KMS-11 (cell line): Measurements from ENCODE around the gene SCAMP5.

Source experiments
- H2AFZ ChIP-seq: fragments of 200-600 bp; sonication (generic); 2 replicates; pipeline ENCODE4 v1.6.1; 2016; ENCODE audit warnings: antibody characterized with exemption, mixed run types, low read depth
- H3K27ac ChIP-seq: fragments of 200-600 bp; sonication (generic); 2 replicates; pipeline ENCODE4 v1.6.1; 2016; ENCODE audit warnings: mild to moderate bottlenecking, mixed run types
- H3K27me3 ChIP-seq: fragments of 200-600 bp; sonication (generic); 2 replicates; pipeline ENCODE4 v1.6.1; 2017; ENCODE audit warnings: mild to moderate bottlenecking, low read depth, mixed run types, moderate library complexity; ENCODE audit not compliant: insufficient read depth
- H3K36me3 ChIP-seq: fragments of 200-600 bp; sonication (generic); 2 replicates; pipeline ENCODE4 v1.6.1; 2017; ENCODE audit warnings: mild to moderate bottlenecking, mixed run types; ENCODE audit not compliant: insufficient read depth
- H3K4me1 ChIP-seq: fragments of 200-600 bp; sonication (generic); 2 replicates; pipeline ENCODE4 v1.6.1; 2016; ENCODE audit warnings: mild to moderate bottlenecking, low read depth, mixed run types; ENCODE audit not compliant: poor library complexity, severe bottlenecking
- H3K4me2 ChIP-seq: fragments of 200-600 bp; sonication (generic); 2 replicates; pipeline ENCODE4 v1.7.0; 2016; ENCODE audit warnings: mild to moderate bottlenecking, mixed run types
- H3K4me3 ChIP-seq: fragments of 200-600 bp; sonication (generic); IDR thresholded peaks from 2 replicates; pipeline ENCODE4 v1.6.1; 2017; ENCODE audit warnings: low read depth, low read length, mixed read lengths; ENCODE audit not compliant: insufficient read depth
- H3K79me2 ChIP-seq: fragments of 200-600 bp; sonication (generic); 2 replicates; pipeline ENCODE4 v1.6.1; 2016; ENCODE audit warnings: low read depth, mixed run types; ENCODE audit not compliant: insufficient read depth
- H3K9ac ChIP-seq: fragments of 200-600 bp; sonication (generic); 2 replicates; pipeline ENCODE4 v1.6.1; 2016; ENCODE audit warnings: mild to moderate bottlenecking, mixed run types
- H4K20me1 ChIP-seq: fragments of 200-600 bp; sonication (generic); 2 replicates; pipeline ENCODE4 v1.6.1; 2016; ENCODE audit warnings: mild to moderate bottlenecking, mixed run types; ENCODE audit not compliant: insufficient read depth
- CTCF ChIP-seq: fragments of 200-600 bp; sonication (generic); conservative IDR thresholded peaks from 2 replicates; pipeline ENCODE4 v1.6.1; 2017; ENCODE audit warnings: low read depth, mild to moderate bottlenecking, antibody characterized with exemption, low read length, moderate library complexity, mixed read lengths

The SCAMP5 gene

GRCh38 chr15:74960995-74961588 is 34.3 kb upstream of the SCAMP5 start:
- no peak for TF ChIP-seq CTCF
- H4K20me1 ChIP-seq = no peaks in the 10 kb centered on the region
- peak overlapping the region; percentile 24; the same call in 1 of the 2 replicates for H3K27ac ChIP-seq
- no peak overlapping the region for H2AFZ ChIP-seq
- no peaks in the 10 kb centered on the region for H3K79me2 ChIP-seq
- no peaks in the 10 kb centered on the region for H3K27me3 ChIP-seq
- no peak overlapping the region for H3K9ac ChIP-seq
- H3K4me3 ChIP-seq = no peak overlapping the region
- H3K36me3 ChIP-seq = no peaks in the 10 kb centered on the region
- H3K4me1 ChIP-seq = peaks cover 30% of the 10 kb centered on the region
- H3K4me2 ChIP-seq = peak overlapping the region; percentile 10; the same call in 1 of the 2 replicates

- no peaks in the 10 kb centered on the region for H3K27me3 ChIP-seq
- no peak overlapping the region for H3K9ac ChIP-seq
- no peak overlapping the region for H2AFZ ChIP-seq
- H4K20me1 ChIP-seq = no peaks in the 10 kb centered on the region
- H3K4me3 ChIP-seq = no peak overlapping the region
- H3K79me2 ChIP-seq = no peaks in the 10 kb centered on the region
- 0 out of 2 replicates have a peak overlapping the region, but pooled peaks have one; percentile 24 for H3K27ac ChIP-seq
- TF ChIP-seq CTCF = no peak
- no peaks in the 10 kb centered on the region for H3K36me3 ChIP-seq
- peaks cover 29% of the 10 kb centered on the region for H3K4me1 ChIP-seq
- H3K4me2 ChIP-seq = no peak overlapping the region
These were observed 33.7 kb upstream of the SCAMP5 start for GRCh38 chr15:74961616-74962015.

GRCh38 chr15:74962219-74962618 is 33.1 kb upstream of the SCAMP5 start:
- TF ChIP-seq CTCF = no peak
- no peaks in the 10 kb centered on the region for H4K20me1 ChIP-seq
- no peaks in the 10 kb centered on the region for H3K27me3 ChIP-seq
- no peaks in the 10 kb centered on the region for H3K79me2 ChIP-seq
- H2AFZ ChIP-seq = no peak overlapping the region
- no peak overlapping the region for H3K9ac ChIP-seq
- H3K4me1 ChIP-seq = peaks cover 29% of the 10 kb centered on the region
- no peak overlapping the region for H3K4me2 ChIP-seq
- no peaks in the 10 kb centered on the region for H3K36me3 ChIP-seq
- no peak overlapping the region for H3K4me3 ChIP-seq
- no peak overlapping the region for H3K27ac ChIP-seq

GRCh38 chr15:74962671-74963070 is 32.7 kb upstream of the SCAMP5 start:
- Histone ChIP-seq H3K4me1 (peaks cover 24% of the 10 kb centered on the region), H3K4me3 (no peak overlapping the region)

More at GRCh38 chr15:74962671-74963070, 32.7 kb upstream of the SCAMP5 start:
- Histone ChIP-seq H2AFZ (no peak overlapping the region), H3K79me2 (no peaks in the 10 kb centered on the region), H3K9ac (no peak overlapping the region), H3K27ac (no peak overlapping the region), H4K20me1 (no peaks in the 10 kb centered on the region), H3K4me2 (no peak overlapping the region), H3K27me3 (no peaks in the 10 kb centered on the region), H3K36me3 (no peaks in the 10 kb centered on the region)
- TF ChIP-seq CTCF = no peak
